NCI-H1436 (cell line): Measurements from ENCODE around the gene R3HDM1.
"Not testable (repeated sequence)": the region's sequence is repeated elsewhere in the genome, so short reads cannot be mapped to it uniquely, and the experiment has no call there.

Experiments used
- DNase-seq: peaks from one replicate; lab custom pipeline; 2025; lab: John Stamatoyannopoulos, UW

The R3HDM1 gene

GRCh38 chr2:135647836-135648579 lies 116.7 kb downstream of the R3HDM1 start:
- DNase-seq = no peak

- no peak for DNase-seq
Observed at GRCh38 chr2:135650721-135651120, 119.4 kb downstream of the R3HDM1 start.

- DNase-seq = no peak
Observed at GRCh38 chr2:135651717-135652116, 120.4 kb downstream of the R3HDM1 start.

GRCh38 chr2:135654239-135654638 lies 123.0 kb downstream of the R3HDM1 start:
- DNase-seq = not testable (repeated sequence)

GRCh38 chr2:135657806-135658582 lies 126.7 kb downstream of the R3HDM1 start:
- DNase-seq = no peak

- no peak for DNase-seq
Observed at GRCh38 chr2:135662088-135662487, 130.8 kb downstream of the R3HDM1 start.

GRCh38 chr2:135663148-135663700 lies 131.9 kb downstream of the R3HDM1 start:
- DNase-seq = no peak

- no peak for DNase-seq
Observed at GRCh38 chr2:135664623-135665068, 133.4 kb downstream of the R3HDM1 start.

GRCh38 chr2:135667045-135667444 lies 135.8 kb downstream of the R3HDM1 start:
- no peak for DNase-seq

- no peak for DNase-seq
Observed at GRCh38 chr2:135674453-135674852, 143.2 kb downstream of the R3HDM1 start.

- no peak for DNase-seq
Observed at GRCh38 chr2:135676031-135676430, 144.7 kb downstream of the R3HDM1 start.

GRCh38 chr2:135679125-135679524 lies 147.8 kb downstream of the R3HDM1 start:
- no peak for DNase-seq

- DNase-seq = no peak
Observed at GRCh38 chr2:135685361-135685760, 154.1 kb downstream of the R3HDM1 start.

- DNase-seq = no peak
Observed at GRCh38 chr2:135688978-135689377, 157.7 kb downstream of the R3HDM1 start.

- no peak for DNase-seq
Observed at GRCh38 chr2:135689679-135690078, 158.4 kb downstream of the R3HDM1 start.

- no peak for DNase-seq
Observed at GRCh38 chr2:135694711-135695110, 163.4 kb downstream of the R3HDM1 start.

- no peak for DNase-seq
Observed at GRCh38 chr2:135698838-135699237, 167.6 kb downstream of the R3HDM1 start.

- no peak for DNase-seq
Observed at GRCh38 chr2:135701442-135701841, 170.2 kb downstream of the R3HDM1 start.

- no peak for DNase-seq
Observed at GRCh38 chr2:135703300-135703699, 172.0 kb downstream of the R3HDM1 start.

- not testable (repeated sequence) for DNase-seq
Observed at GRCh38 chr2:135704075-135704474, 172.8 kb downstream of the R3HDM1 start.

- DNase-seq = no peak
Observed at GRCh38 chr2:135708159-135708558, 176.9 kb downstream of the R3HDM1 start.

- peak; percentile 27 for DNase-seq
Observed at GRCh38 chr2:135709992-135710391, 178.7 kb downstream of the R3HDM1 start.

GRCh38 chr2:135715086-135715485 lies 183.8 kb downstream of the R3HDM1 start:
- DNase-seq = not testable (repeated sequence)
